Ureter (tissue), 1 donor: ENCODE results near the gene CNKSR3. TPM values are rescaled to one million over a fixed set of nuclear protein-coding genes. Genes with fewer than 3 reads are reported as not detected.

Source experiments
- DNase-seq: peaks from one replicate; pipeline ENCODE4 v3.0.0-alpha.2; 2020; ENCODE audit warnings: low spot score
- total RNA-seq: library from RNA; stranded (reverse); gene quantifications from one replicate; pipeline ENCODE4 v1.2.4, GENCODE V29; 2023
- donor health status: DM: yes; HTN: yes; CAD: no.

The CNKSR3 gene
- total RNA-seq, 1 donor from 2014 or later, result 22.1 TPM

GRCh38 chr6:154479351-154479769 is 31.1 kb downstream of the CNKSR3 start:
- no peak for DNase-seq

GRCh38 chr6:154478701-154479060 is 31.8 kb downstream of the CNKSR3 start:
- no peak for DNase-seq

GRCh38 chr6:154478021-154478700 is 32.3 kb downstream of the CNKSR3 start:
- DNase-seq, result no peak

- DNase-seq, result no peak
These were observed 34.0 kb downstream of the CNKSR3 start for GRCh38 chr6:154476494-154476893.

GRCh38 chr6:154474648-154475428 is 35.6 kb downstream of the CNKSR3 start:
- no peak for DNase-seq

GRCh38 chr6:154473324-154473723 is 37.2 kb downstream of the CNKSR3 start:
- DNase-seq, result no peak

GRCh38 chr6:154471609-154472362 is 38.7 kb downstream of the CNKSR3 start:
- DNase-seq, result no peak

GRCh38 chr6:154469306-154469935 is 41.1 kb downstream of the CNKSR3 start:
- no peak for DNase-seq

GRCh38 chr6:154468760-154469159 is 41.7 kb downstream of the CNKSR3 start:
- DNase-seq, result no peak

GRCh38 chr6:154466971-154467679 is 43.4 kb downstream of the CNKSR3 start:
- DNase-seq, result no peak

- peak; percentile 55 for DNase-seq
These were observed 44.3 kb downstream of the CNKSR3 start for GRCh38 chr6:154466139-154466538.

- no peak for DNase-seq
These were observed 46.7 kb downstream of the CNKSR3 start for GRCh38 chr6:154463573-154464419.

GRCh38 chr6:154462425-154462824 is 48.1 kb downstream of the CNKSR3 start:
- DNase-seq, result no peak

- no peak for DNase-seq
These were observed 49.1 kb downstream of the CNKSR3 start for GRCh38 chr6:154461348-154461747.

- DNase-seq, result no peak
These were observed 50.0 kb downstream of the CNKSR3 start for GRCh38 chr6:154460306-154461071.

GRCh38 chr6:154459513-154459912 is 51.0 kb downstream of the CNKSR3 start:
- no peak for DNase-seq

- no peak for DNase-seq
These were observed 51.7 kb downstream of the CNKSR3 start for GRCh38 chr6:154458565-154459470.

GRCh38 chr6:154457881-154458284 is 52.6 kb downstream of the CNKSR3 start:
- no peak for DNase-seq
